ENCODE data around the gene AQP3. TPM values are rescaled to one million over a fixed set of nuclear protein-coding genes. Genes with fewer than 3 reads are reported as not detected.
A peak's percentile ranks its signal among the peaks of the same experiment; 100 is the strongest.

The AQP3 gene
- total and polyA plus RNA-seq, 2 of the 13 experiments (the other 11 are each of a cell fraction or from before 2014, with no cell fraction given), result 1.4 to 5.5 TPM

GRCh38 chr9:33452828-33453271 is 5.5 kb upstream of the AQP3 start (continued):
- TF ChIP-seq STAT6 (CRISPR knock-in tag; IDR thresholded peaks at IDR 0.05; ENCODE audit: borderline replicate concordance) (no peak), HOXD1 (CRISPR knock-in tag; IDR thresholded peaks at IDR 0.05) (no peak), ZNF44 (CRISPR knock-in tag; IDR thresholded peaks at IDR 0.05) (no peak), ZNF362 (CRISPR knock-in tag; IDR thresholded peaks at IDR 0.05; ENCODE audit: borderline replicate concordance) (no peak), FOSL2 (CRISPR knock-in tag; IDR thresholded peaks at IDR 0.05) (peak; percentile 87), TOPORS (CRISPR knock-in tag; IDR thresholded peaks at IDR 0.05) (no peak), ZNF276 (CRISPR knock-in tag; IDR thresholded peaks at IDR 0.05; ENCODE audit: low read depth) (no peak), ZNF343 (CRISPR knock-in tag; IDR thresholded peaks at IDR 0.05) (no peak), ZBTB20 (CRISPR knock-in tag; IDR thresholded peaks at IDR 0.05; ENCODE audit: borderline replicate concordance, low read depth) (no peak), ZNF839 (CRISPR knock-in tag; IDR thresholded peaks at IDR 0.05; ENCODE audit: borderline replicate concordance) (no peak), CEBPZ (IDR thresholded peaks at IDR 0.05; ENCODE audit: low read length) (no peak), SOX6 (IDR thresholded peaks at IDR 0.05) (no peak), SOX6 (CRISPR knock-in tag; IDR thresholded peaks at IDR 0.05) (no peak), CHCHD3 (CRISPR knock-in tag; IDR thresholded peaks at IDR 0.05) (no peak), SNAI1 (CRISPR knock-in tag; IDR thresholded peaks at IDR 0.05; ENCODE audit: borderline replicate concordance) (no peak), MEF2D (CRISPR knock-in tag; IDR thresholded peaks at IDR 0.05) (no peak), ZNF331 (CRISPR knock-in tag; IDR thresholded peaks at IDR 0.05) (no peak), ZNF674 (CRISPR knock-in tag; IDR thresholded peaks at IDR 0.05; ENCODE audit: low read depth) (no peak)
- TF ChIP-seq, protein P1, sequence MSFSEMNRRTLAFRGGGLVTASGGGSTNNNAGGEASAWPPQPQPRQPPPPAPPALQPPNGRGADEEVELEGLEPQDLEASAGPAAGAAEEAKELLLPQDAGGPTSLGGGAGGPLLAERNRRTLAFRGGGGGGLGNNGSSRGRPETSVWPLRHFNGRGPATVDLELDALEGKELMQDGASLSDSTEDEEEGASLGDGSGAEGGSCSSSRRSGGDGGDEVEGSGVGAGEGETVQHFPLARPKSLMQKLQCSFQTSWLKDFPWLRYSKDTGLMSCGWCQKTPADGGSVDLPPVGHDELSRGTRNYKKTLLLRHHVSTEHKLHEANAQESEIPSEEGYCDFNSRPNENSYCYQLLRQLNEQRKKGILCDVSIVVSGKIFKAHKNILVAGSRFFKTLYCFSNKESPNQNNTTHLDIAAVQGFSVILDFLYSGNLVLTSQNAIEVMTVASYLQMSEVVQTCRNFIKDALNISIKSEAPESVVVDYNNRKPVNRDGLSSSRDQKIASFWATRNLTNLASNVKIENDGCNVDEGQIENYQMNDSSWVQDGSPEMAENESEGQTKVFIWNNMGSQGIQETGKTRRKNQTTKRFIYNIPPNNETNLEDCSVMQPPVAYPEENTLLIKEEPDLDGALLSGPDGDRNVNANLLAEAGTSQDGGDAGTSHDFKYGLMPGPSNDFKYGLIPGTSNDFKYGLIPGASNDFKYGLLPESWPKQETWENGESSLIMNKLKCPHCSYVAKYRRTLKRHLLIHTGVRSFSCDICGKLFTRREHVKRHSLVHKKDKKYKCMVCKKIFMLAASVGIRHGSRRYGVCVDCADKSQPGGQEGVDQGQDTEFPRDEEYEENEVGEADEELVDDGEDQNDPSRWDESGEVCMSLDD (CRISPR knock-in tag; IDR thresholded peaks at IDR 0.05; ENCODE audit: borderline replicate concordance), result no peak

Measured in HepG2 (cell line).